Myocyte (in vitro differentiated cells): Measurements from ENCODE around the gene LRWD1. TPM values are rescaled to one million over a fixed set of nuclear protein-coding genes. Genes with fewer than 3 reads are reported as not detected.

Experiments used
- microRNA-seq: library from miRNA; unstranded; fragments of <30 nt; microRNA quantifications from one replicate; pipeline ENCODE4, GENCODE V29; 2016
- total RNA-seq: library from RNA; depleted of rRNA; stranded (reverse); fragments of >200 nt; gene quantifications from 2 replicates; pipeline ENCODE4 v1.2.3, GENCODE V29; 2014

The LRWD1 gene
- total RNA-seq, 1 donor from 2014 or later: 41.3 TPM

Small RNAs within 50 kb of the gene (microRNA-seq; reads per million reads assigned to microRNA genes)
- gene MIR4467: 0.48 reads per million
- gene MIR5090: 0.65 reads per million

Other genes starting within 250 kb of the LRWD1 start
- 32.1 and 51.6 TPM in 2 replicates for gene SH2B2, start 178.1 kb upstream of the LRWD1 start, total RNA-seq
- not detected in 2 replicates for gene SPDYE6, start 108.5 kb upstream of the LRWD1 start, total RNA-seq
- gene PRKRIP1, start 68.6 kb upstream of the LRWD1 start, total RNA-seq: 36.2 and 38.9 TPM in 2 replicates
- gene ORAI2, start 31.4 kb upstream of the LRWD1 start, total RNA-seq: 33.5 and 55.6 TPM in 2 replicates
- 17.5 and 28.7 TPM in 2 replicates for gene ALKBH4, start 121 bp upstream of the LRWD1 start, total RNA-seq
- gene POLR2J, start 13.9 kb downstream of the LRWD1 start, total RNA-seq: 33.1 and 58.9 TPM in 2 replicates
- 17.4 and 19.8 TPM in 2 replicates for gene RASA4B, start 52.8 kb downstream of the LRWD1 start, total RNA-seq
- 1.9 and 4.0 TPM in 2 replicates for gene UPK3BL2, start 78.7 kb downstream of the LRWD1 start, total RNA-seq
- not detected in 2 replicates for gene SPDYE2, start 86.2 kb downstream of the LRWD1 start, total RNA-seq
- gene POLR2J3, start 107.6 kb downstream of the LRWD1 start, total RNA-seq: 22.6 and 26.7 TPM in 2 replicates
- 26.5 and 28.4 TPM in 2 replicates for gene RASA4, start 151.8 kb downstream of the LRWD1 start, total RNA-seq
- 24.1 and 25.2 TPM in 2 replicates for gene UPK3BL1, start 177.8 kb downstream of the LRWD1 start, total RNA-seq
- gene SPDYE2B, start 185.3 kb downstream of the LRWD1 start, total RNA-seq: not detected in 2 replicates
- gene POLR2J2, start 206.7 kb downstream of the LRWD1 start, total RNA-seq: 4.1 and 4.5 TPM in 2 replicates